SKM-1 (cell line): ENCODE measurements around the gene SLC25A41.

Experiments
- DNase-seq: peaks from one replicate; lab custom pipeline; 2025; ENCODE audit not compliant: unreplicated experiment; lab: John Stamatoyannopoulos, UW

SLC25A41 gene

DNA sequence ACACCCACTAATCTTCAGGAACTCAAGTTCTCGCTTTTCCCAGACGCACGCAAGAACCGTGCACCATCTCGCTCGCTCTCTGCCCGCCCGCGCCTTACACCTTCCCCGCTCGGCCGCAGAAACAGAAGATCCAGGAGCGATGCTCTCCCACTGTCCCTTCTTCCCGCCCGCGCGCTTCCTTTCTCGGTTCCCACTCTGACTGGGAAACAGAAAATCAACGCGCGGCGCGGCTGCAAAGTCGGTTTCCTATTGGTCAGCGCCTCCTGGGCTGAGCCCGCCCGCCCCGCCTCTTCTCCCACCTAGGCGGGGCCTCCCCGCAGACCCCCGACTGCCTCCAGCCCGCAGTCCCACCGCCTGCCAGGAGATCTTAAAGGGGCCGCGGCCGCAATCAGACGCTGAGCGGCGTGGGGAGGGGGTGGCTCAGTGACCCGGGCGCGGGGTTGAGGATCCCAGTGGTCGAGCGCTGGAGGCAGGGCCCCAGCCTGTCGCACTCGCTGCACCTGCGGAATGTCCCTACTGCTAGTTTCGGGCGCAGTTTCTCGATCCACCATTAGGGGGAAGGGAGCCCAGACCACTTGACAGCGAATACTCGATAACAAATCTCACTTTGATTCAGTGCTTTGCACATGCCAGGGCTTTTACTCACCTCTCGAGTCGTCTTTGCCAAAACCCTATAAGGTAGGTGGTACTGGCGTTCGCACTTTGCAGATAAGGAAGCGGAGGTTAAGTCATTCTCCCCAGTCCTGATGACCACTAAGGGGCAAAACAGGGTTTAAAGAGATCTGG, 26.7 kb upstream of the SLC25A41 start:
- peak; percentile 98 for DNase-seq

DNA sequence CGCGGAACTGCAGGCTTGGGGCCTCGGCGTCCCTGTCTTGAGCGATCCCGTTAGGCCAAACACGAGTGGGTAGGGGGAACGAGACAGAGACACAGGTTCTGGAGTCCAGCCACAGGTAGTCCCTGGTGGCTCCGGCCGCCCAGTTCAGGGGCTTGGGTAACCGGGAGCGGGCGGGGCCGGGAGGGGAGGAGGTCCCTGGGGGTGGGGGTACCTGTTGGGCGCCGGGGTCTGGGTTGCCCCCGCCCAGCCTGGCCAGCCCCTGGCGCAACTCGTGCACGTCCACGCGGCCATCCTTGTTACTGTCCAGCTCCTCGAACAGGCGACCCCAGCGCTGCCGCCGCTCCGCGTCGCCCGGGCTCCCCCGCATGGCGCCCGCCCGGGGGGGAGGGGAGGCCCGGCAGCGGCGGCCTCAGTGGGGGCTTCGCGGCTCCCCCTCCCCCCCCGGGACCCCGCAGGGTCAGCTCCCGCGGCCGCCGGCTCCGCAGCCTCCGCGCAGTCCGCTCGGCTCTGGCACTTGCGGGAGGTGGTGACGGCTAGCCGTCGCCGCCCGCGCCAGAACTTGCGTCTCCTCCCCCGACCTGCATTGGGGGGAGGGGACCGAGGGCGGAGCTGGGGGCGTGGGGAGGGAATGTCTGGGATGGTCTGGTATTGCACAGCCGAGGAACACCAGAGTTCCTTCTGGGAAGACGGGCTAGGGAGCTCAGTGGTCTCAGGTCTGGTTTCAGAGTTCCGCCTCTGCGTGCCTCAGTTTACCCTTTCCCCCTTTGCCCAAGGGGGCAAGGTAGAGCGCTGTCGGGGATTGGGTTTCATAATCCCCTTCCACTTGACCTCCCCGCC, 25.9 kb upstream of the SLC25A41 start, which contains the start of gene SLC25A23:
SLC25A23 (minus strand) TSS at position 531 of the 837 bp plus-strand sequence; CDS start at position 367, 164 bp downstream.
- peak; percentile 60 for DNase-seq

DNA sequence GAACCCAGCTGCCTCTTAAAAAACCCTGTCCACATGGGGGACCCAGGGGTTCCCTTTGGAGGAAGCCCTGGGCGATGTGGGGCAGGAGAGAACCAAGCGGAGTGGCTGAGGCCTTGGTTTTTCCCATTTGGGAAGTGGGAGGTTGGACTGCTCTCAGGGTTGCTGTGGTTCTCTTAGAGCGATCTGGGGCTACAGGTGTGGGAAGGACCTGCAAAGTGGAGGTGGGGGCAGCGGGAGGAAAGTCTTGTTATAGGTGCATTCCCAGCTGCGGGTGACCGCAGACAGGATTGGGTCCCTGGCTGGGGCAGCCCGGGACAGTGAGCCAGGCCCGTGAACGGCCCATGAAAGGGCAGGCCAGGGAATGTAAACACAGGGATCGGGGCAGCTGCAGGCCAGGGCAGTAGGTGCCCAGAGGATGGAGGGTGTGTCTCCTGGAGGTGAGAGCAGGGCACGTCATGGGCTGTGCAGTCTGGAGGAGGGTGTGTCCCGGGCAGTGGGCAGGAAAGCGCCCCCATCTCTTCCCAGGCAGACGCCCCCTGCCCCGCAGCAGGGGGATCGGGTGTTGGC, 25.2 kb upstream of the SLC25A41 start:
- no peak for DNase-seq

DNA sequence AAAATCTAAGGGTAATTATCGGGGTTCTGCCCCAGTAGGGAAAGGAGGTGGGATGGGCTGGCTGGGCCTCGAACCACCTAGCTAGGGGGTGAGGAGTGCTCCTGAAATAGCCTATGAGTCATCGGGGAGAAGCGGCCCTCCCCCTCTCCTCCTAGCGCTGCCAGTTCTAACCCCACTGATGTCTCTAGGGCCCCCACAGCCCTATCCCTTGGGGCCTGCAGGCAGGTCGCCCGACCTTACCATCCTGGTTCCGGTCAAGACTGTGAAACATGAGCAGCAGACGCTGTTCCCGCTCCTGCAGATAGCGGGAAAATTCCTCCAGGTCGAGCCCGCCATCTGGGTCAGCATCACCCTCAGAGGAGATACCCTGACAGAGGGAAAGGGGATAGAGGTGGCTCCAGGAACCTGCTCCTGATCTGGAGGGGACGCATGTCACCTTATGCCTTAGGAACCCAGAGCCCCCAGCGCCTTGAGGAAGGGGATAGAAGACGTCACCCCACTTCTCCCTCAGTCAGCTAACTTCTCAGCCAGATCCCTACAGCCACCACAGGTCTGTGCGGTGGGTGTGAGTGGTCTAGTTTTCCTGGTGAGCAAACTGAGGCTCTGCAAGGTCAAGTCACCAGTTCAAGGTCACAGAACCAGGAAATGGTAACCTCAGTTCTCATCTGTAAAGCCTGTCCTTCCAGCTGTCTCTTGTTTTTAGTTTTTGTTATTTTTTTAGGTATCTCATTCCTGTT, 24.6 kb upstream of the SLC25A41 start:
- DNase-seq: no peak

DNA sequence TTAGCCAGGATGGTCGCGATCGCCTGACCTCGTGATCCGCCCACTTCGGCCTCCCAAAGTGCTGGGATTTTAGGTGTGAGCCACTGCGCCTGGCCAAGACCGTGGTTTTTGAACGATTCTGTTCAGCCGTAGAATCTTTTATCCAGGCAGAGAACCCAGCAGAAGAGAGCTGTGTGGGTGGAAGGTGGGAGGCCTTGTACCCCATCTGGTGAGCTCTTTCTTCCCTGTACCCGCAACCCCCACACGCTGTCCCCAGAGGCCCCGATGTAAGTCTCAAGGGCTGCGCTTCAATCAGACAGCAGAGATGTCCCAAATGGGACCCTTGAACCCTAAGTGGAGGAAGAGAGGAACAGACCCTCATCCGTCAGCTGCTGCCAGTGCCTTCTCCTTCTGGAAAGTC, 22.4 kb upstream of the SLC25A41 start:
- no peak for DNase-seq

DNA sequence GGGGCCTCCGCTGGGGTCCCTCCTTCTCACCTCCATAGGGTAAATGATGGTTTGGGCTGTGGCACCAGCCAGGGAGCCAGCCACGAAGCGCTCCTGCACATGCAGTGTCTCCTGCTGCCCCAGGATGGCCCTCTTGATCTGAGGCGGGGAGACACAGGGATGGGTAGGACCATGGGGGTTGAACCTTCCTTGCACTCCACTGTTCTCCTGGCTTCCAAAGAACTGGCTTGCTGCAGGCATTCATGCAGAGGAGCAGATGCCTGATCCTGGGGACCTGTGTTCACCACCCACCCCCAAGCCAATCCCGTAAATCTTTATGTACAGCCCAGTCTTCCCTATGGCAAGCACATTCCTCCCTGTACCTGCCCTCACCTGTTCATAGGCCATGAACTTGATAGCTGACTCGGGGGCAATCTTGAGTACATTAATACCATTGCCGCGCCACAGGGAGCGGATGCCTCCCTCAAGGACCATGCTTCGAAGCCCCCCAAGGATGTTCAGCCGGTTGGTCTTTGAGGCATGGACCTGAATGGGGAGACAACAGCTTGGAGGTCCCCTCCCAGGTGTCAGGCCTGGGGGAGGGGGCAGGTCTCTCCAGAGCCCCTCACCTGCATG, 20.5 kb upstream of the SLC25A41 start:
- DNase-seq: no peak

DNA sequence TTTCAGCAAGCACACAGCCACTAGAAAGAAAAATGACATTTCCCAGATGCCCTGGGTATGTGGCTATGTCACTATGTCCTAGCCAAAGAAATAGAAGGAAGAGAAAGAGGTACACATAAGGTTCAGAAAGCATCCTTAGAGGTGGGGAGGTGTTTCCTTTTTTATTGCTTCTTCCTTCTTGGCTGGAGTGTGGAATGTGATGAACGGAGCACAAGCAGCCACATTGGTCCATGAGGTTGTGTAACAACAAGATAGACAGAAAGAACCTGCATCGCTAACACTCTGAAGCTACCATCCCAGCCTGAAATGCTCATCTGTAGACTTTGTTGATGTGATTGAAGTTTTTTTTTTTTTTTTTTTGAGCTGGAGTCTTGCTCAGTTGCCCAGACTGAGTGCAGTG, 19.3 kb upstream of the SLC25A41 start:
- DNase-seq: no peak

DNA sequence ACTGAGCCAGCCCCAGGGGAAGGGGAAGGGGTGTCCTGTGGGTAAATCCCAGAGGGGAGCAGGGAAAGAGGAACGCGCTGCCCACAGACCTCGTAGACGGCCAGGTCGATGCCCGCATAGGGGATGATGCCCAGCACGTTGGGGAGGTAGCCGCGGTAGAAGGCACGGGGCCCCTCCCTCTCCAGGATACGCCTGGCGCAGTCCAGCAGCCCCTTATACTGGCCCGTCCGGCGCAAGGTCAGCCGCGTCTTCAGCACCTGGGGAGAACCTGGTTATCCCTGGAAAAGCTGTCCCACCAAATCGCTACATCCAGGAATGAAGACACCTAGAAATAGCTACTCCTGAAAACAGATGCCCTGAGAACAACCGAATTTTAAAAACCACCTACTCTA, 18.7 kb upstream of the SLC25A41 start:
- no peak for DNase-seq

DNA sequence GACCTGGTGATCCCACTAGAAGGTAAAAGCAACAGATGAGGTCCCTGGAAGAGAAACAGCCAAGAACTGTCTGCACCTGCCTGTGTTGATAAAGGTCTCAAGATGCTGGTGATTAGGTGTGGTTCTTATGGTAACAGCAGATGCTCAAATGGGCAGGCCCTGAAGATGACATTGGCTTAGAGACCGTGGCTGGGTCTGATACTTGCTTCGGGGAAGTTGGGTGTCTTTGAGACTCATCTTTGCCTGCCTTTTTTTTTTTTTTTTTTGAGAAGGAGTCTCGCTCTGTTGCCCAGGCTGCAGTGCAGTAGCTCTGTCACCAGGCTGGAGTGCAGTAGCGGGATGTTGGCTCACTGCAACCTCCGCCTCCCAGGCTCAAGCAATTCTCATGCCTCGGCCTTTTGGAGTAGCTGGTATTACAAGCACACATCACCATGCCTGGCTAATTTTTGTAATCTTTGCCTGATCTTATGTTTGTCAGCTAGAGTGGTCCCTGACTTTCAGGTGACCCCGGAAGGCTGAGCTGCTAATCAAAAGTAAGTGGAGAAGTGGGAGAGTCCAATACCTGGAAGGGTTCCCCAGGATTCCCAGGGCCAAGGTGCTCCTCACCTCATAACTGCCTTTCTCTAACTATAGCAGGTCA, 18.1 kb upstream of the SLC25A41 start:
- DNase-seq: no peak

DNA sequence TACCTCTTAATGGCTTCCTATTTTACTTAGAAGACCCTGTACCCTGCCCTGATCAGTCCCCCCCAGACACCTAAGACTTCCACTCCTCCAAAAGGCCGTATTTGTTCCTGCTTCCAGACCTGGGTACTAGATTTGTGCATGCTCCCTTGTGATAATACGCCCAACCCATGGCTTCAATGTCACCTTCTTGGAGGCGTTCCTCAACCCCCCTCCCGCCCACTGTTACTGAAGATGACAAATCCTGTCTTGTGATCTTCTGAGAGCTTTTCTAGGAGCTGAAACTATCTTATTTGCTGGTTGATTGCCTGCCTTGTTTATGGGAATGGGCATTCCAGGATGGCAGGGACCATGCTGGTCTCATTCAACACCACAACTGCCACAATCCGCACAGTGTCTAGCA, 16.6 kb upstream of the SLC25A41 start:
- DNase-seq: no peak

DNA sequence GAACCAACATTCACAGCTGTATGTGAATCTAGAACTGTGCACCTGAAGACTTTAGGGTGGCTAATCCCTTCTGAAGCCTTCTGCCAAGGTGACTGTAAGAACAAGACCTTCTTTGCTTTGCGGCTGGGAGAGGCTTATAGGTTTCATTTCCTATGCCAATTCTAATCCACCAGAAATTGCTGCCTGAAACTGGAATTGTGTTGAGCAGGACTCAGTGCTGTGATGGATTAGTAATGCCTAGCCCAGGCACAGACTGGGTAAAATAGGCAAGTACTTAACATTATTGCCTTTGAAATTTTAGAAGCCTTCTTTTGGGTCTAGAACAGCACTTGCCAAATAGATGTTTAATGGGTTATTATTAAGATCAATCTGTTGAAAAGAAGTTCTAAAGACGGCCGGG, 14.5 kb upstream of the SLC25A41 start:
- no peak for DNase-seq

DNA sequence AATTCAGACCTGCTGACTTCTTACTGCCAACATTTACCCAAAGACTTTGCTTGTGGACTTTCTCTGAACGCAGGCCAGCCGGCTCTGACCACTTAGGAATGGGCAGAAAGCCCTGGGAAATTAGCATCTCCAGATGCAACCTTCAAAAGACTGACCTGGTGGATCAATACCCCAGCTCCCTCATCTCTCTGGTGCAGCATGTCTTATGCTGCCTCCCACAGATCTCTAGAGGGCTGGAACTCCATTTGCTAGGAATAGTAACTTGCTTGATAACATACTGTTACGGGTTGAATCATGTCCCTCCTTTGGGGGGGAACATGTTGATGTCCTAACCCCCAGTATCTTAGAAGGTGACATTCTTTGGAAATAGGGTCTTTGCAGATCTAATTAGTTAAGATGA, 12.9 kb upstream of the SLC25A41 start:
- DNase-seq: no peak

DNA sequence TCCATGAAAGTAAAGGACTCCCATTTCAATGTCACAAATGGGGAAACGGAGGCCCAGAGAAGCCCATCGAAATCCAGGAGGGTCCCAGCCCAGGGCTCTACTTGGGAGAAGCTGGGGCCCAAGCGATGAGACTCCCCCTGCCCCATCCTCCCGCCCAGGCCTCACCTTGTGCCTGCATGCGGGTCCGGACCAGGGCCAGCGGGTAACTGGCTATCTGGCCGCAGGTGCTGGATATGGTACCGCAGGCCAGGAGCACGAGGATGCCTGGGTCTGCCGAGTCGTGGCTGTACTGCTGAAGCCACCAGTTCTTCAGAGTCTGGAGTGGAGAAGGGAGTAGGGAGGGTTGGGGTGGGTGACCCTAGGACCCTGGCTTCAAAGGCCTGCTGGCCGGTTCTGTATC, 10.4 kb upstream of the SLC25A41 start:
- no peak for DNase-seq

DNA sequence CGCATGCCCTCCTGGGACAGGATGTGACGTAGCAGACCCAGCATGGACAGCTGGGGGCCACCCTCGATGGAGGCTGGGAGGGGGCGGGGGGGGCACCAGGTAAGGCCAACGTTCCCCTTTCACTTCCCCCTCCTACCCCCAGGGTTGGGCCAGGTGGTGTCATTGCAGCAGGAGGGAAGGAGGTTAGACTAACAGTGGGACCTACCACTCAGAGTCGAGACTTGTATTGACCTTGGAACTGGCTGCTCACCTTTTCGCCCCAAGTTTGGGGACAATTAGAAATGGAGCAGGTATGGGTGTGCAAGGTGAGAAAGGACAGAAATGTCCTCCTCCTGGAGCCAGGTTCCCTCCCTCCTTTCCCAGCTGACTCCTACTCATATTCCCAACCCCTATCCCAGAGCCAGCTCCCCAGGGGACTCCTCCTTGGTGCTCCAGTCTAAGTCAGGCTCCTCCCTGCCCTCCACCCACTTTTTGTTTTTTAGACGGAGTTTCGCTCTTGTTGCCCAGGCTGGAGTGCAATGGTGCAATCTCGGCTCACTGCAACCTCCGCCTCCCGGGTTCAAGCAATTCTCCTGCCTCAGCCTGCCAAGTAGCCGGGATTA, 8.6 kb upstream of the SLC25A41 start:
- DNase-seq: no peak

DNA sequence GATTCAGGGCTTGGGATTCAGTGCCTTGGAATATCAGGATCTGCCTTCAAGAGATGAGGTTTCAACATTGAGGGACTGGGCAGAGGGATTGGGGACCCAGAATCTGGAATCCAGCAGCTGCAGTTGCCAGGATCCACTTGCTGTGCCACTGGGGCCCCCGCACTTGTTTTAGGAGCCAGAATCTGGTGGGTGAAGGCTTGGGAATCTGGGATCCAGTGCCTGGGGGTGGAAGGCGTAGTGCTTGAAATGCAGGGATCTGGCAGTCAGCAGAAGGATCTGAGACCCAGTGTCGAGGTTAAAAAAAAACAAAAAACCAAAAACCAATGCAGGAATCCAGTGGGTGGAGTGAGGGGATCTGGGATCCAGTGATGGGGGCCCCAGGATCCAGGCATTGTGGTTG, 7.3 kb upstream of the SLC25A41 start:
- DNase-seq: no peak

DNA sequence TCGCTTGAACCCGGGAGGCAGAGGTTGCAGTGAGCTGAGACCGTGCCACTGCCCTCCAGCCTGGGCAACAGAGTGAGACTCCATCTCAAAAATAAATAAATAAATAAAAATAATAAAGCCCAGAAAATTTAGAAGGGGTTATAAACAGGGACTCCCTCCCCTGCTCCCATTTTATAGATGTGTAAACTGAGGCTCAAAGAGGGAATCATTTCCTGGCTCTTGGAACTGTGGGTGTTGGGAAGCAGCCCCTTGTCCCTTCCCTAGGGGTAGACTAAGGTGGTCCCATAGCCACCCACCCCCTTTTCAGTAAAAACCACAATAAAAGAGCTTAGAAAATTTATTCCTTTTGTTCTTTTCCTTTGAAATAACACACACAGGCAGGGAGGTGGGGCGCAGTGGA, 6.2 kb upstream of the SLC25A41 start:
- no peak for DNase-seq

DNA sequence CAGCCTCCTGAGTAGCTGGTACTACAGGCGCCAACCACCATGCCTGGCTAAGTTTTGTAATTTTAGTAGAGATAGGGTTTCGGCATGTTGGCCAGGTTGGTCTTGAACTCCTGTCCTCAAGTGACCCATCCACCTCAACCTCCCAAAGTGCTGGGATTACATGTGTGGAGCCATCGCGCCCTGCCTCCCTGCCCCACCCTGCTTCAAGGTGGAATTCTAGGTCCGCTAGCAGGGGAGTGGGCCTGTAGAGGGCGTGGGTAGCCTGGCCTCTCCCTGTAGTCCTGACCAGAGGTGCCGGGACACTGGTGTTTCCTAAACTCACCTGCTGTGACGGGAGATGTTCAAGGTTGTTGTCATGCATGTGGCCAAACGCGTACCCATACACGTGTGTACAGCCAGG, 398 bp downstream of the SLC25A41 start:
- DNase-seq: no peak

DNA sequence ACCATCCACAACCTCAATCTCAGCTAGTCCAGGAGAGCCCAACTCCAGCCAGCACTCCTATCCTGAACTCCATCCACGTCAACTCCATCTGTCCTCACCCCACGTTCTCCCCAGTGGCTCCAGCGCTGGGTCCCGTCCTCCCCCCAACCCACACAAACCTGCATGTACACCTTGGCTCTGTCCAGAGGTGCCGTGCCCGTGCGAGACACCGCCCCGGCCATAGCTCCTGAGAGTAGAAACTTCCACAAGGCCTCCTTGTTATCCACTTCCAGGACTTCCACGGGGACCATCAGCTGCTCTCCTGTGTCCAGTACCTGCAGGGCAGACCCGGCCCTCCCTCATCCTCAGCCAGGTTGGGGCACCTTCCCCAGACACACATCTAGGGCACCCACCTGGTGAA, 1.7 kb downstream of the SLC25A41 start:
- DNase-seq: no peak

DNA sequence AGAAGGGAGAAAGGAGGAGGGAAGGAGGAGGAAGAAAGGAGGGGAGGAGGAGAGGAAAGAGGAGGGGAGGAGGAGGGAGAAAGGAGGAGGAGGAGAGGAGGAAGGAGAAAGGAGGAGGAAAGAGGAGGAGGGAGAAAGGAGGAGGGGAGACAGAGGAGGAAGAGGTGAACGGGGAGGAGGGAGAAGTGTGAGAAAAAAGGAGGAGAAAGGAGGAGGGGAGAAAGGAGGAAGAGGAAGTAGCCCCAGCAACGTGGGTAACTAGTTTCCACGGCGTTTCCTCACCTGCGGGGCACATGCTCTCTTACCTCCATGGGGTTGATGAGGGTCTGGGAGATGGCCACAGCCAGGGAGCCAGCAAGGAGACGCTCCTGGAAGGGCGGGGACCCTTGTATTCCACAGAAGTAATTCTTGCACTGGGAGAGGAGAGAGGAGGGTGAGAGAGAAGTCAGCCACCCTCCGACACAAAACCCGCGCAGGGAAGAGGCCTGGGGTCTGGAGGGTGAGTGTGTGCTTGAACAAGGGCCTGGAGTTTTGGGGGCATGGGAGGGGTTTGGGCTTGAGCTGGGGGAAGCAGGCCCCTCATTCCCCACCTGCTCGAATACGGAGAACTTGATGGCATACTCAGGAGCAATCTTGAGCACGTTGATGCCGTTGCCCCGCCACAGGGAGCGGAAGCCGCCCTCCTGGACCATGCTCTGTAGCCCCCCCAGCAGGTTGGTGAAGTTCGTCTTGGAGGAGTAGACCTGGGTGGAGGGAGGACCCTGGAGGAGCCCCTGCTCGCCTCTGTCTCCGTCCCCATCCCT, 3.9 kb downstream of the SLC25A41 start:
- DNase-seq: peak; percentile 59
